Measurements from ENCODE around the gene ERC2.

DNA sequence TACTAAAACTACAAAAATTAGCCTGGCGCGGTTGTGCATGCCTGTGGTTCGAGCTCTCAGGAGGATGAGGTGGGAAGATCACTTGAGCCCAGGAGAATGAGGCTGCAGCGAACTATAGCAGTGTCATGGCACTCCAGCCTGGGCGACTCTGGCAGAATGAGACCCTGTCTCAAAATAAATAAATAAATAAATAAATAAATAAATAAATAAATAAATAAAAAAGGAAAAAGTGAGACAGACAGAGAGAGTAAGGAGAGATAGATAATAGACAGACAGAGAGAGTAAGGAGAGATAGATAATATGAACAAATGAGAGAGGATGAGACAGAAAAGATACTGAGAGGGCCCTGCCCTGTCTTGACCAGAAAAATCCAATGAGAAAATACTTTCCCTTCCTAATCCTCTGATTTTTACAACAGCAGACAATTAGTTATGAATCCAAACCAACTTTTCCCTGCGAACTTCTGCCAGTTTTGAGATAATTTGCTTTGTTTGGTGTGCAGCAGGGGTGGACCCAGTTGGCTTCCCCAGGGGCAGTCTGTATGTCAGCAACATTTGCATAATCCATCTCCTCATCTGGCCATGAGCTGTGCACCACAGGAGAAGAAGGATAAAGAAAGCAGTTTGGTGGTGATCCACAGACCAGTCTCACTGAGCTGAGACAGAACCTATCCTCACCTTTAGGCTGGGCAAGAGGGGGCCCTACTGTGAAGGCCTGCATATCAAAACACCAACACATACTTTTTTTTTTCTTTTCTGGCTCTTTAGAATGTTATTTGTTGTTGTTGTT, 692.7 kb downstream of the ERC2 start:
- no peak for TF ChIP-seq CTCF (conservative IDR thresholded peaks at IDR 0.05; ENCODE audit: low read depth, low read length)
- no peak for TF ChIP-seq EZH2phosphoT487 (IDR thresholded peaks at IDR 0.05; ENCODE audit: borderline replicate concordance, low read length)

Measured in PC-3 (cell line).